Osteoblast (primary cell): ENCODE data around the gene RAB8B. TPM values are rescaled to one million over a fixed set of nuclear protein-coding genes. Genes with fewer than 3 reads are reported as not detected.

Source experiments
- DNase-seq: peaks from one replicate; pipeline ENCODE4 v3.0.0; 2011; ENCODE audit warnings: low spot score, mixed read lengths; ENCODE audit not compliant: insufficient read length; ENCODE audit errors: missing footprints
- H2AFZ ChIP-seq: 2 replicates; pipeline ENCODE4 v1.6.0; 2011; ENCODE audit warnings: mild to moderate bottlenecking, low read length
- H3K27ac ChIP-seq: 2 replicates; pipeline ENCODE4 v1.5.1; 2011; ENCODE audit warnings: mild to moderate bottlenecking, low read depth, low read length, moderate library complexity
- H3K27me3 ChIP-seq: 2 replicates; pipeline ENCODE4 v1.6.0; 2012; ENCODE audit warnings: mild to moderate bottlenecking, control low read depth, inconsistent platforms, low read length, moderate library complexity; ENCODE audit not compliant: insufficient read depth
- H3K36me3 ChIP-seq: 2 replicates; pipeline ENCODE4 v1.5.1; 2011; ENCODE audit warnings: mild to moderate bottlenecking, low read length, control low read depth, moderate library complexity; ENCODE audit not compliant: insufficient read depth
- H3K4me1 ChIP-seq: 2 replicates; pipeline ENCODE4 v1.5.1; 2011; ENCODE audit warnings: mild to moderate bottlenecking, low read length, control low read depth, moderate library complexity; ENCODE audit not compliant: insufficient read depth
- H3K4me2 ChIP-seq: 2 replicates; pipeline ENCODE4 v1.6.0; 2011; ENCODE audit warnings: mild to moderate bottlenecking, low read length; ENCODE audit not compliant: insufficient read depth
- H3K4me3 ChIP-seq: fragments of 200-600 bp; sonication (generic); 3 replicates; pipeline ENCODE4 v1.5.1; 2012; ENCODE audit warnings: mild to moderate bottlenecking, low read length, inconsistent platforms; ENCODE audit not compliant: insufficient read depth
- H3K79me2 ChIP-seq: 2 replicates; pipeline ENCODE4 v1.6.0; 2012; ENCODE audit warnings: mild to moderate bottlenecking, low read length, control low read depth, inconsistent platforms; ENCODE audit not compliant: insufficient read depth
- H3K9me3 ChIP-seq: 2 replicates; pipeline ENCODE4 v1.5.1; 2011; ENCODE audit warnings: low read depth, low read length, control low read depth
- H4K20me1 ChIP-seq: 2 replicates; pipeline ENCODE4 v1.6.0; 2012; ENCODE audit warnings: mild to moderate bottlenecking, low read length, control low read depth; ENCODE audit not compliant: insufficient read depth
- CTCF ChIP-seq: IDR thresholded peaks from 2 replicates; pipeline ENCODE4 v1.5.1; 2011; ENCODE audit warnings: mild to moderate bottlenecking, low read depth, low read length, moderate library complexity; ENCODE audit errors: extremely low read depth
- total RNA-seq: library from RNA; depleted of rRNA; stranded (reverse); fragments of >200 nt; gene quantifications from 2 replicates; pipeline ENCODE4 v1.2.3, GENCODE V29; 2012

RAB8B gene
- total RNA-seq, 1 donor: 57.5 TPM

- H3K79me2 ChIP-seq: no peaks in the 10 kb centered on the region
- H3K27ac ChIP-seq: no peak overlapping the region
- no peaks in the 10 kb centered on the region for H3K9me3 ChIP-seq
- no peaks in the 10 kb centered on the region for H4K20me1 ChIP-seq
- H3K4me3 ChIP-seq: no peak overlapping the region
- no peak for DNase-seq
- TF ChIP-seq CTCF: no peak
- H3K4me2 ChIP-seq: no peak overlapping the region
- H2AFZ ChIP-seq: no peak overlapping the region
- peaks cover 38% of the 10 kb centered on the region for H3K36me3 ChIP-seq
- H3K27me3 ChIP-seq: no peaks in the 10 kb centered on the region
- no peaks in the 10 kb centered on the region for H3K4me1 ChIP-seq
These were observed 117.2 kb downstream of the RAB8B start for GRCh38 chr15:63306492-63307073.

DNA sequence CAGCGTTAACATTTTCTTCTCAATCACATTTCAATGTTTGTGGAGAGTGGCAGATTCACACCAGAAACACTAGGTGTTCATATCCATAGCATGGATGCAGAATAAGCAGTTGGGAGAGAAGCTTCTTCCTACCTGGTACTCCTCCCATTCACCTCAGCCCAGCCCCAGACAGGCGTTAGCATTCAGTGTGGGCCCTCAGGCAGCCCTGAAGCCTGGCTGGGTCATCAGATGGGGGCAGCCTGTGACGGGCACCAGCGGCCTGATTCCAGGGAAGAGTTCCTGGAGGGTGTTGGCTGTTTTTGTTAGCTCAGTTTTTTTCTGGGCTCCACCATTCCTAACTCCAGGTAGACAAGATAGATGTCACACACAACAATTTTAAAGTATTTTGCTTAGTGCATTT lies 119.1 kb downstream of the RAB8B start:
- H2AFZ ChIP-seq: no peak overlapping the region
- TF ChIP-seq CTCF: no peak
- no peaks in the 10 kb centered on the region for H3K4me1 ChIP-seq
- peaks cover 22% of the 10 kb centered on the region for H3K36me3 ChIP-seq
- no peaks in the 10 kb centered on the region for H3K9me3 ChIP-seq
- H3K27me3 ChIP-seq: no peaks in the 10 kb centered on the region
- no peaks in the 10 kb centered on the region for H3K79me2 ChIP-seq
- H3K4me2 ChIP-seq: no peak overlapping the region
- H3K27ac ChIP-seq: no peak overlapping the region
- H4K20me1 ChIP-seq: no peaks in the 10 kb centered on the region
- no peak for DNase-seq
- no peak overlapping the region for H3K4me3 ChIP-seq

GRCh38 chr15:63308947-63309346 lies 119.5 kb downstream of the RAB8B start:
- Histone ChIP-seq H3K4me3 (no peak overlapping the region), H3K36me3 (peaks cover 18% of the 10 kb centered on the region), H4K20me1 (no peaks in the 10 kb centered on the region), H3K4me1 (no peaks in the 10 kb centered on the region), H2AFZ (no peak overlapping the region), H3K4me2 (no peak overlapping the region), H3K27me3 (no peaks in the 10 kb centered on the region), H3K27ac (no peak overlapping the region), H3K79me2 (no peaks in the 10 kb centered on the region), H3K9me3 (no peaks in the 10 kb centered on the region)
- no peak for TF ChIP-seq CTCF
- DNase-seq: no peak

- Histone ChIP-seq H3K4me1 (no peaks in the 10 kb centered on the region), H2AFZ (no peak overlapping the region), H3K79me2 (no peaks in the 10 kb centered on the region), H3K27me3 (no peaks in the 10 kb centered on the region), H3K36me3 (peaks cover 12% of the 10 kb centered on the region), H4K20me1 (no peaks in the 10 kb centered on the region), H3K9me3 (no peaks in the 10 kb centered on the region), H3K4me2 (no peak overlapping the region), H3K4me3 (no peak overlapping the region), H3K27ac (no peak overlapping the region)
- TF ChIP-seq CTCF: no peak
- no peak for DNase-seq
These were observed 121.2 kb downstream of the RAB8B start for GRCh38 chr15:63310646-63311045.
